Activated CD8-positive, alpha-beta memory T cell treated with anti-CD3 and anti-CD28 coated beads, Interleukin-2, amount 10 ng/mL, durations not matched to agents 7 days and 5 days (primary cell): ENCODE data around the gene TRAF6. TPM values are rescaled to one million over a fixed set of nuclear protein-coding genes. Genes with fewer than 3 reads are reported as not detected.

ENCODE experiments used
- ATAC-seq: fragments of 150-1000 bp; cut with Tn5 transposase; one replicate; pipeline ENCODE4 v1.10.0; 2021; ENCODE audit warnings: moderate library complexity
- CTCF ChIA-PET: fragments of 350-600 bp; sonication (Branson Sonifier 250); formaldehyde crosslinking; loops from one replicate; lab custom pipeline; 2021; ENCODE audit warnings: antibody characterized with exemption; lab: Charles Lee
- DNase-seq: peaks from one replicate; pipeline ENCODE4 v3.0.0-alpha.2; 2020
- H3K27ac Mint-ChIP-seq: one replicate; pipeline ENCODE4 v1.8.0; 2021; ENCODE audit warnings: mild to moderate bottlenecking, mixed read lengths
- H3K27me3 Mint-ChIP-seq: one replicate; pipeline ENCODE4 v1.8.0; 2021; ENCODE audit warnings: mixed read lengths
- H3K36me3 Mint-ChIP-seq: one replicate; pipeline ENCODE4 v1.8.0; 2021; ENCODE audit warnings: mild to moderate bottlenecking, mixed read lengths
- H3K4me1 Mint-ChIP-seq: one replicate; pipeline ENCODE4 v1.8.0; 2021; ENCODE audit warnings: mixed read lengths
- H3K4me3 Mint-ChIP-seq: one replicate; pipeline ENCODE4 v1.8.0; 2021; ENCODE audit warnings: mild to moderate bottlenecking, moderate library complexity, mixed read lengths
- H3K9me3 Mint-ChIP-seq: one replicate; pipeline ENCODE4 v1.8.0; 2022; ENCODE audit warnings: low read depth, mixed read lengths
- total RNA-seq, 2 experiments: library from RNA; stranded (reverse); gene quantifications; one replicate each; pipeline ENCODE4 v1.2.3, GENCODE V29; 2021

The TRAF6 gene
- total RNA-seq, 2 experiments from 2014 or later, result 9.1 to 10.9 TPM

DNA sequence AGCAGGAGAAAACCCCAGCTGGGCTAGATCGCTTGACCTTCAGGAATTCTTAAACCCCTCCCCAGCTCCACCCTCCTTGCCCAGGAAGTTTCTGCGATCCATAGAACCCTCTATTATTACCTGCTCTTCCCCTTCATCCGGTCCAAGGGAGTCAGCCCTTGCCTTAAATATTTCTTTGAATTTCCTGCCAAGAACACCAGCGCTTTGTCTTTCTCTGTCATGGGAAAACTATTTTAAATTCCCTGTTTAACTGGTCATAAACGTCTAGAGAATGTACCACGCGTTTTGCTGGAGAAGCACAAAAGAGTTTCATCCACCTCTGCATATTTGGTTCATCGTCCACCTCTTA, 496 bp upstream of the TRAF6 start:
- CTCF ChIA-PET, result interaction anchor here (0.8 to 3.6 kb wide), 9 partner anchors 10 to 218 kb away, joined by 3 to 41 read pairs (median 4); partner anchors contain the start of gene PRR5L
- no peak for ATAC-seq
- no peaks in the 10 kb centered on the region for H3K27me3 Mint-ChIP-seq
- no peaks in the 10 kb centered on the region for H3K36me3 Mint-ChIP-seq
- H3K4me1 Mint-ChIP-seq, result peaks cover 17% of the 10 kb centered on the region
- H3K4me3 Mint-ChIP-seq, result peak overlapping the region; percentile 93
- H3K27ac Mint-ChIP-seq, result peak overlapping the region; percentile 90
- no peak for DNase-seq
- no peaks in the 10 kb centered on the region for H3K9me3 Mint-ChIP-seq

DNA sequence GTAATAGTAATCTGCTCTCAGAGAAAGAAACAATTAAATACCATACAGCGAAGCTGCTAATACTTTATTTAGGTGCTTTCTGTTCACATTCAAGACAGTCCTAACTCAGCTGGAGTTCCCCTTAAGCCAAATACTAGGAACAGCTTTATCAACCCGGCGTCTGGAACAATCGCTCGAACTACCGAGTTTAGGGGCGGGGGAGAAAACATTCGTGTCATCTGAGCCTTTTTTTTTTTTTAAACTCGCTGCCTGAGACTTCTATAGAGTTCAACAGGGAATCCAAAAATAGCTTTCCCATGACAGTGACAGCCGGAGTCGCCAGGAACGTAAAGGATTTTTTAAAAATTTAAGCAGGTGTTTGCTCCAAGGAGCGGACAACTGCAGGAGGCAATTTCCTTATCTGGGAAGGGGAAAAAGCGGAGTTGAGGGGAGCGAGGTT, 852 bp downstream of the TRAF6 start:
- Mint-ChIP-seq H3K4me3 (peak overlapping the region; percentile 93), H3K9me3 (no peaks in the 10 kb centered on the region), H3K27ac (peak overlapping the region; percentile 90), H3K27me3 (no peaks in the 10 kb centered on the region), H3K4me1 (peaks cover 22% of the 10 kb centered on the region), H3K36me3 (peaks cover 2% of the 10 kb centered on the region)
- DNase-seq (no peak), ATAC-seq (no peak)
- CTCF ChIA-PET, result interaction anchor here (1.1 to 3.6 kb wide), 4 partner anchors 15 to 244 kb away, joined by 3 to 41 read pairs (median 4); no protein-coding TSS in a partner anchor

DNA sequence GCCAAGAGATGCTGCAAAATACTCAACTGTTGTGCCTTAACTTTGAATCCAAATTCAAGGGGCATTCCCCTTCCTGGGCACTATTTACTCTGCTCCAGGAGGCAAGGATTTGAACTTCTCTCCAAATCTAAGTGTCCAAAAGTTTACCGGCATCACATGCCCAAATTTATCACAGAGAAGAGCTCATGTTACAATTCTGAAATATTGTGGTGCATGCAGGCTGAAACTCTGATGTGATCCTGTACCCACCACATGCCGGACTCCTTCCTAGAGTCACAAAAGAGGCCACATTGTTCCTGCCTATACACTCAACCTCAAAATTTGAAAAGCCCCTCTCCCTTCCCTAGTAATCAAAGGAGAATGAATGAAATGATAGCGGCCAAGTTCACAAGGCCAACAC, 1.3 kb downstream of the TRAF6 start:
- ATAC-seq, result no peak
- H3K36me3 Mint-ChIP-seq, result peaks cover 2% of the 10 kb centered on the region
- CTCF ChIA-PET, result interaction anchor here (1.0 to 3.6 kb wide), 4 partner anchors 14 to 243 kb away, joined by 3 to 41 read pairs (median 4); no protein-coding TSS in a partner anchor
- no peak for DNase-seq
- H3K27ac Mint-ChIP-seq, result peak overlapping the region; percentile 90
- H3K27me3 Mint-ChIP-seq, result no peaks in the 10 kb centered on the region
- H3K9me3 Mint-ChIP-seq, result no peaks in the 10 kb centered on the region
- peaks cover 22% of the 10 kb centered on the region for H3K4me1 Mint-ChIP-seq
- H3K4me3 Mint-ChIP-seq, result peak overlapping the region; percentile 93

DNA sequence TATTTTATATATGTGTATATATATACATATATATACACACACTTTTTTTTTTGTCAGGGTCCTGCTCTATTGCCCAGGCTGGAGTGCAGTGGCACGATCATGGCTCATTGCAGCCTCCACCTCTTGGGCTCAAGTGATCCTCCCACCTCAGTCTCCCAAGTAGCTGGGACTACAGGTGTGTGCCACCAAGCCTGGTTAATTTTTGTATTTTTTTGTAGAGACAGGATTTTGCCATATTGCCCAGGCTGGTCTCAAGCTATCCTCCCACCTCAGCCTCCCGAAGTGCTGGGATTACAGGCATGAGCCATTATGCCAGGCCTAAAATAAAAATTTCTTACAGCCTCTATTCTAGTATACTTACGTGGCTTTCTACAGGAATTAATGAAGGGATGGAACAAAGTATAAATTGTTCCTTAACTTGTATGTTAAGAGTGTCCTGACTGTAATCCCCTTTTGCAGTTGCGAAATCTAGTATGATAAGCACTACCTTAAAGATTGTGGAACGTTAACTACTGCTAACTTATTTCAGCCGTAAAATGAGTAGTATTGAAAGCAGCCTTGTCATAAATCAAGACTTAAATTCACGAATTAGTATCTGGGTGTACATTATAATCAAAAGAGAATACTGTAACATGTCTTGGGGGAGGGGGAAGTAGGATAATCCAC, 2.1 kb downstream of the TRAF6 start:
- H3K4me1 Mint-ChIP-seq, result peaks cover 22% of the 10 kb centered on the region
- DNase-seq (no peak), ATAC-seq (no peak)
- CTCF ChIA-PET, result interaction anchor here (1.0 to 3.6 kb wide), 4 partner anchors 14 to 242 kb away, joined by 3 to 41 read pairs (median 4); no protein-coding TSS in a partner anchor
- no peaks in the 10 kb centered on the region for H3K9me3 Mint-ChIP-seq
- H3K4me3 Mint-ChIP-seq, result peak overlapping the region; percentile 93
- H3K36me3 Mint-ChIP-seq, result peaks cover 2% of the 10 kb centered on the region
- no peaks in the 10 kb centered on the region for H3K27me3 Mint-ChIP-seq
- H3K27ac Mint-ChIP-seq, result peak overlapping the region; percentile 36

DNA sequence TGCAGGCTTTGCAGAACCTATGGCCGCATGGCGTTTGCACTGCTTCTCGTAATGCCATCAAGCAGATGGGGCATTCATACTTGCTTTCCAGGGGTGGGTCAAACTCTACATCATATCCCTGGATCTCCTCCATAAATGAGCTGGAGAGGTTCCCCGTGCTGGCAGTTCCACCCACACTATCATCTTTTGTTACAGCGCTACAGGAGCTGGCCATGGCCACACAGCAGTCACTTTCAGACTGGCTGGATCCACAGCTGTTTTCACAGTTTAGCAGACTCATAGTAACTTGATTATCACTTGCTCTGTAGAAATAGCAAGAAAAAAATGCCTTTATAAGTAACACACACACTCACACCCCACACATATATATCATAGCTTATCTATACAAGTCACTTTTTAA, 8.8 kb downstream of the TRAF6 start:
- Mint-ChIP-seq H3K9me3 (no peaks in the 10 kb centered on the region), H3K27me3 (no peaks in the 10 kb centered on the region), H3K27ac (no peak overlapping the region), H3K4me1 (peaks cover 28% of the 10 kb centered on the region), H3K4me3 (no peak overlapping the region), H3K36me3 (peaks cover 13% of the 10 kb centered on the region)
- CTCF ChIA-PET, result interaction anchor here (2.1 to 4.8 kb wide), 3 partner anchors 8 to 209 kb away, joined by 5 to 34 read pairs (median 12); partner anchors contain the start of gene TRAF6
- ATAC-seq, result no peak
- no peak for DNase-seq

DNA sequence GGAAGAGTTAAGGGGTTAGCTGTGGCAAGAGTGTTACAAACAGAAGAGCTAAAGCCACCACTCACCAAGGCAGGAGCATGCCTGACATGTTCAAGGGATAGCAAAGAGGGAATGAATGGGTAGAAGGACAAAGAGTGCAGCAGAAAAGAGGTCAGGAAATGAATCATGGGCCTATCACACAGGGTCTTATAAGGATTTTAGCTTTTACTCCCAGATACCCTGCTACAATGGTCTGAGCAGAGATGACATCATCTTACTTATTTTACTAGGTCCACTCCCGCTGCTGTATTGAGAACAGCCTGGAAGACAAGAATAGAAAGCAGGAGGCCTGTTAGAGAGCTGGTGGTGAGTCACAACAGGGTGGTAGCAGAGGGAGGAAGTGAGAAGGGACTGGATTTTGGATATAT, 9.8 kb downstream of the TRAF6 start:
- ATAC-seq (peak; percentile 36), DNase-seq (no peak)
- Mint-ChIP-seq H3K36me3 (peaks cover 13% of the 10 kb centered on the region), H3K9me3 (no peaks in the 10 kb centered on the region), H3K4me1 (peaks cover 26% of the 10 kb centered on the region), H3K27me3 (no peaks in the 10 kb centered on the region), H3K27ac (no peak overlapping the region), H3K4me3 (no peak overlapping the region)
- CTCF ChIA-PET, result interaction anchor here (1.3 to 2.2 kb wide), 3 partner anchors 10 to 208 kb away, joined by 5 to 12 read pairs (median 6); partner anchors contain the start of gene TRAF6

DNA sequence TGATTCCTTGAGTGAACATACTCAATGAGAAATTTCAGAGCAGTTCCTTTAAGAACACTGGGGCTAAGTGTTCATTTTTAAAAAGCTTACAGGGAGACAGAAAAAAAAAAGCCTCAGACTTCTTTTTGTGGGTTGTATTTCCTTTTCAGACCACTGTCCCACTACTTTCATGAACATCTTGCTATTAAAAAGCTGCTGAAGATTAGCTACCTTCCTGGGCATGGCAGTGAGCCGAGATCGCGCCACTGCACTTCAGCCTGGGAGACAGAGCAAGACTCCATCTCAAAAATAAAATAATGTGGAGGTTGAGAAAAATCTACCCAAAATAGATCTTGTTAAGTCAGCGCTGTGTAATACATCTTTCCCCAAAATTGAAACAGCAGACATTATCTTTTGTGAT, 10.8 kb downstream of the TRAF6 start:
- Mint-ChIP-seq H3K4me3 (no peak overlapping the region), H3K27me3 (no peaks in the 10 kb centered on the region), H3K27ac (no peak overlapping the region), H3K9me3 (no peaks in the 10 kb centered on the region), H3K4me1 (peaks cover 23% of the 10 kb centered on the region), H3K36me3 (peaks cover 12% of the 10 kb centered on the region)
- ATAC-seq (no peak), DNase-seq (no peak)
- CTCF ChIA-PET, result interaction anchor here (0.7 to 2.2 kb wide), 4 partner anchors 11 to 65 kb away, joined by 3 to 6 read pairs (median 4); partner anchors contain the start of gene TRAF6

DNA sequence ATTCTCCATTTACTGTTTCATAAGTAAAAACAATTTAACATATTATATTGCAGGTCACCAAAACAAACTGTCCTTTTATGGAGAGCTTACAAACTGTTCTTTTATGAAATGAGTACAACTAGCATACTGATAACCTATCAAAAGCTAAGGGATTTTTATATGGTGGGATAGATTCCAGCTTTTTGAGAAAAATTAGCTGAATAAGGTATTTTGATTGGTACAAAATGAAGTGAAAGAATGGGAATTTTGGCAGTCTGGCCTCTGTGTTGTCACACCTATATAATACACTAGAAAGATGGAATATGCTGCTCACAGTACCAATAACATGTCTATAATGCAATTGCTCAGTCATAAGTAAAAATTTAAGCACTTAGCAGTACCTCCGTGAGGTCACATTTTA, 11.4 kb downstream of the TRAF6 start:
- Mint-ChIP-seq H3K9me3 (no peaks in the 10 kb centered on the region), H3K36me3 (peaks cover 13% of the 10 kb centered on the region), H3K4me3 (no peak overlapping the region), H3K4me1 (peaks cover 23% of the 10 kb centered on the region), H3K27me3 (no peaks in the 10 kb centered on the region), H3K27ac (no peak overlapping the region)
- ATAC-seq (no peak), DNase-seq (no peak)
- CTCF ChIA-PET, result interaction anchor here (1.0 to 2.2 kb wide), 5 partner anchors 11 to 206 kb away, joined by 3 to 6 read pairs (median 4); partner anchors contain the start of gene TRAF6

DNA sequence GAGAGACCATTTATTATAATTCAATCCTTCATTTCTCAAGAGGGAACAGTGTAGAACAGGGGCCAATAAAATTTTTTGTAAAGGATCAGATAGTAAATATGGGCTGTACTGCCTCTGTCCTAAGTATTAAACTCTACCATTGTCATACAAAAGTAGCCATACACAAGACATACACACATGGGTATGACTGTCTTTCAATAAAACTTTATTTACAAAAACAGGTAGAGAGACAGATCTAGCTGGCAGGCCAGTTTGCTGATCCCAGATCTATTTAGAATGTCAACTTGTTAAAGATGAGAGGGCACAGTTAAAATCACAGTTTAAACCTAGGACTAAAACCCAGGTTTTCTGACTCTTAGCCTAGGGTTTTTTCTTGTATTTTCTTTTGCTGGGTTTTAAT, 16.7 kb downstream of the TRAF6 start:
- ATAC-seq, result no peak
- H3K36me3 Mint-ChIP-seq, result peaks cover 30% of the 10 kb centered on the region
- CTCF ChIA-PET, result interaction anchor here (0.7 to 6.0 kb wide), 31 partner anchors 9 to 751 kb away, joined by 3 to 71 read pairs (median 4); partner anchors contain the start of genes COMMD9, PRR5L and TRAF6

DNA sequence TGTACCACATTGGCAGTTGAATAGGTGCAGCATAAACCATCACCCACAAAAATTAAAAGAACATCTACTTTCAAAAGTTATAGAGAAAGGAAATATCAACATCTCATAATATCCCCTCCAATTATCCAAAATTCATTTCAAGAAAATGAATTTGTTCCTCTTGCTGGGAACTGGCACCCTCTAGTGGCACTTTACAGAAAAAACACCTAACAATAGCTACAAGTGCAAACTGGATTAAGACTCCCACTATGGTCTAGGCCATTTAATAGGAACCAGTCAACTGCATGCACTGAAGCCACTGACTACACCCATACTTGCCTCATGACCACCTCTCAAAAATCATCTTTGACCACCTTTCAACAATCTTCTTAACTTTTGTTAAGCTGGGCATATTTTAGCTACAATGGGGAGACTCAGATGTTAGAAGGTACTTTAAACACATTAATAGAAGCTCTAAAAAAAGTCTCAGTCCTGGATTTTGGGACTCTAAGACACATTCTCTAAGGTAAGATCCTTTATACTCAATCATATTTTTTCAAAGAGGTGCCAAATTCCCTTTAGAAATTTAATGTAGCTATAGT, 17.3 kb downstream of the TRAF6 start:
- no peak overlapping the region for H3K27ac Mint-ChIP-seq
- ATAC-seq (peak; percentile 47), DNase-seq (no peak)
- peaks cover 11% of the 10 kb centered on the region for H3K4me1 Mint-ChIP-seq
- no peaks in the 10 kb centered on the region for H3K27me3 Mint-ChIP-seq
- CTCF ChIA-PET, result interaction anchor here (0.7 to 6.0 kb wide), 31 partner anchors 8 to 750 kb away, joined by 3 to 71 read pairs (median 4); partner anchors contain the start of genes COMMD9, PRR5L and TRAF6
- H3K4me3 Mint-ChIP-seq, result no peak overlapping the region
- no peaks in the 10 kb centered on the region for H3K9me3 Mint-ChIP-seq
- peaks cover 32% of the 10 kb centered on the region for H3K36me3 Mint-ChIP-seq

More for the DNA sequence above, 16.7 kb downstream of the TRAF6 start:
- H3K9me3 Mint-ChIP-seq, result no peaks in the 10 kb centered on the region
- no peak overlapping the region for H3K4me3 Mint-ChIP-seq
- H3K27ac Mint-ChIP-seq, result no peak overlapping the region
- no peak for DNase-seq
- H3K4me1 Mint-ChIP-seq, result peaks cover 6% of the 10 kb centered on the region
- H3K27me3 Mint-ChIP-seq, result no peaks in the 10 kb centered on the region

DNA sequence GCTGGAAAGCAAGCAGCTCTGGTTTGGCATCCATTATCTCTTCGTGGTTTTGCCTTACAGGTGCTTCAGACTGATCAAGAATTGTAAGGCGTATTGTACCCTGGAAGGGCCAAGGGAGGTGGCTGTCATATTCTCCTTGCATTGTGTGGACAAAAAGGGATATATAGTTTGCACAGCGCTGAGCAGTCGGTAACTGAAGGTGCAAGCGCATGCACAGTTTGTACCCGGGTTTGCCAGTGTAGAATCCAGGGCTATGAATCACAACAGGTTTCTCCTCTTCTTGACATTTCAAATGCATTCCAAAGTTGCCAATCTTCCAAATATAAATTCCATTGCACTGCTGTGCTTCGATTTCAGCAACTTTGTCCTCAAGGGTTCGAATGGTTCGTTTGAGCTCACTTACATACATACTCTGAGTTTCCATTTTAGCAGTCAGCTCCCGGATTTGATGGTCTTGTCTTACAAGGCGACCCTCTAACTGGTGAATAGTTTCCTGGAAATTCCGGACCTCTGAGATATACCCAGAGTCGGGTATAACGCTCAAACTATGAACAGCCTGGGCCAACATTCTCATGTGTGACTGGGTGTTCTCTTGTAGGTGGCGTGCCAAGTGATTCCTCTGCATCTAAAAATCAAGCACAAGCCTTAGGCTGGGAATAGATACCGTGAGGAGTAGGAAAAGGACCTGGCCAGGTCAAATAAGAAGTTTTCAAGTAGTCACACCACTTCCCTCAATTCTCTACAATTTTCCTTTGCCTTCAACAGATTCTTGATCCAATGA, 19.9 kb downstream of the TRAF6 start:
- CTCF ChIA-PET, result interaction anchor here (1.9 to 6.0 kb wide), 2 partner anchors 11 to 199 kb away, joined by 7 to 71 read pairs; partner anchors contain the start of gene COMMD9
- H3K36me3 Mint-ChIP-seq, result peaks cover 34% of the 10 kb centered on the region
- no peak overlapping the region for H3K27ac Mint-ChIP-seq
- DNase-seq, result no peak
- H3K4me1 Mint-ChIP-seq, result peaks cover 16% of the 10 kb centered on the region
- ATAC-seq, result no peak
- no peaks in the 10 kb centered on the region for H3K9me3 Mint-ChIP-seq
- H3K4me3 Mint-ChIP-seq, result no peak overlapping the region
- no peaks in the 10 kb centered on the region for H3K27me3 Mint-ChIP-seq

DNA sequence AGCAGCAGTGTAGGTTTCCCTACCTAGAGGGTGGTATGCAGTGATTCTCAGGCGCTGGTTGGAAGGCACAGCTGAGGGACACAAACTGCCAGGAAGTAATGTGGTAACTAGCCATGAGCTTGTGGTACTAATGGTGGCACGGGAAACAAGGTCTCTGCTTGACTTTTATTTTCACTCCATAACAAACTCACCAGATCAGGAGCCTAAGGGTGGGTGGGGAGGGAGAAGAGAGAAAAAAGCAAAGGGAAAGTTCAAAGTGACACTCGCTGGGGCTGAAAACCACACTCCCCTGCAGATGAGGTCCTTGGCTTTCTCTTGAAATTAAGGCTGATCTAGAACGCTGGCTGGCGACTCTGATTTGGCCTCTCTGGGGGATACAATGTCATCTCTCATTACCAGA, 22.0 kb downstream of the TRAF6 start:
- Mint-ChIP-seq H3K9me3 (no peaks in the 10 kb centered on the region), H3K36me3 (peaks cover 46% of the 10 kb centered on the region), H3K4me1 (peaks cover 20% of the 10 kb centered on the region), H3K27ac (peak overlapping the region; percentile 7), H3K27me3 (no peaks in the 10 kb centered on the region), H3K4me3 (no peak overlapping the region)
- no peak for ATAC-seq
- CTCF ChIA-PET, result interaction anchor here (0.7 to 2.4 kb wide), 7 partner anchors 10 to 198 kb away, joined by 3 to 8 read pairs (median 5); no protein-coding TSS in a partner anchor
- no peak for DNase-seq
